Kidney tubule cell (primary cell): Measurements from ENCODE around the gene THG1L.
"Not testable (repeated sequence)": the region's sequence is repeated elsewhere in the genome, so short reads cannot be mapped to it uniquely, and the experiment has no call there.

Experiments used
- DNase-seq: peaks from one replicate; pipeline ENCODE4 v3.0.0-alpha.2; 2018; ENCODE audit warnings: low spot score

The THG1L gene

DNA sequence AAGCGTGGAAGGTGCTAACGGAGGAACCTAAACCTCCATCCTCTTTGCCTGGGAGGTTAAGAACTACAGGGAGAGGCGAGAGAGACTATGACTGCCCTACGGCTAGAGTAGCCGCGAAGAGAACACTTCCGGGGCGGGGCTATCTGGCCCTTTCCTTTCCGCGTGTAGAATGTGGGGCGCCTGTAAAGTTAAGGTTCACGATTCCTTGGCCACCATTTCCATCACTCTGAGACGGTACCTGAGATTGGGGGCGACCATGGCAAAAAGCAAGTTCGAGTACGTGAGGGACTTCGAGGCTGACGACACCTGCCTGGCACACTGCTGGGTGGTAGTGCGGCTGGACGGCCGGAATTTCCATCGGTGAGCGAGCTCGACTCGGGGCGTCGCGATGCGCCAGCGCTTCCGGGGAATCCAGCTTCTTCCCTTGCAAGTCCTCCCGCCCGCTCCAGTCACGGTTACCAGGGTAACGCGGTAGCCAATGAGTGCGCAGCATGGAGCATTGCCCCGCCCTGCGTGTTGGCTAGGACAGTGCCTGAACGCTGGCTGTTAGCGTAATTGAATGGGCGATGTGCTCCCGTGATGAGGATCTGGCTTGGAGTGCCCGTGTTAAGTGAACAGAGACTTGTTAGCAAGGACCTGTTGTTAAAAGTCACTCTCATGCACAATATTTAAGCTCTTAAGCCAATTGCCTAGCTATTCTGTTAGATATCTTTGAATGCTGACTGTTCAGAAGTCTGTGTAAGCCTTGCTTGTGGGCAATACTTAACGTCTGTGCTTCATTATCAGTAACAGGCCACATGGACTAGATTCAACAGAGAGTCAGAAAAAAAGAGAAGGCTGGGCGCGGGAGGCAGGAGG is at the start of gene THG1L:
Gene THG1L, plus strand, starts transcription at position 149 of the 858 bp plus-strand sequence. Its CDS starts 21 bp downstream, at position 170.
- DNase-seq: peak; percentile 98

DNA sequence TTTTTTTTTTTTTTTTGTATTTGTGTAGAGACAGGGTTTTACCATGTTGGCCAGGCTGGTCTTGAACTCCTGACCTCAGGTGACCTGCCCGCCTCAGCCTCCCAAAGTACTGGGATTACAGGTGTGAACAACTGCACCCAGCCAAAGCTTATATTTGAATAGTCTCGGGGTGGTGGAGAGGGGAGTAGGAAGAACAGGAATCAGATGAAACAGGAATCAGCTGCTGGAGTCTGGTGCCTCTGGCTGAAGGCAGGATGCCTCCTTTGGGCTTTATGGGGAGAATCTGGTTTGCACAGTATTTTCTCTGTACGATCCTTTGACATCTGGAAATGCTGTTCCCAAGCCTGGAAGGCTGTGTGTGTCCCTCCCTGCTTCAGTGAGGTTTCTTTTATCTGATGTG is 49.0 kb upstream of the THG1L start:
- no peak for DNase-seq

DNA sequence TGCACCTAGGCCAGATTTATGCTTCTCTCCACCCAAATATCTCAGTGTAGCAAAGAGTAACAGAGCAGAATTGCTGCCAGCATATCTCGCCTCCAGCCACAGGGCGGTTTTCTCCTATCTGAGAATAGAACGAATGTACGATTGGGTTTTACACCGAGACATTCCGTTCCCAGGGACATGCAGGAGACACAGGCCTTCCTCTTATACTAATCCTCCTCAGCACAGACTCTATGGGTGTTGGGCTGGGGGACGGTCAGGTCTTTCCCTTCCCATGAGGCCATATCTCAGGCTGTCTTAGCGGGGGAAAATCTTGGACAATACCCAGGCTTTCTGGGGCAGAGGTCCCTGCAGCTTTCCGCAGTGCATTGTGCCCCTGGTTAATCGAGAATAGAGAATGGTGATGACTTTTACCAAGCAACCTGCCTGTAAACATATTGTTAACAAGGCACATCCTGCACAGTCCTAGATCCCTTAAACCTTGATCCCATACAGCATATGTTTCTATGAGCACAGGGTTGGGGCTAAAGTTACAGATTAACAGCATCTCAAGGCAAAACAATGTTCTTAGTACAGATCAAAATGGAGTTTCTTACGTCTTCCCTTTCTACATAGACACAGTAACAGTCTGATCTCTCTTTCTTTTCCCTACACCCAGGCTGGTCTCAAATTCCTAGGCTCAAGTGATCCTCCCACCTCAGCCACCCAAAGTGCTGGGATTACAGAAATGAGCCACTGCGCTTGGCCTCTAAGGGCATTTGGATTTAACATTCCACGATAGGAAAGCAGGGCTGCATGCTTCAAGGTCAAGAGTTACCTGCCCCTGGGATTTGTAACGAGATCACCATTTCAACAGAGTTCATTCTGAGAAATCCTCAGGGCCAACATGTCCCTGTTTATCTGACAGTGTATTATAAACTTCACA is 44.7 kb upstream of the THG1L start:
- DNase-seq: not testable (repeated sequence)

DNA sequence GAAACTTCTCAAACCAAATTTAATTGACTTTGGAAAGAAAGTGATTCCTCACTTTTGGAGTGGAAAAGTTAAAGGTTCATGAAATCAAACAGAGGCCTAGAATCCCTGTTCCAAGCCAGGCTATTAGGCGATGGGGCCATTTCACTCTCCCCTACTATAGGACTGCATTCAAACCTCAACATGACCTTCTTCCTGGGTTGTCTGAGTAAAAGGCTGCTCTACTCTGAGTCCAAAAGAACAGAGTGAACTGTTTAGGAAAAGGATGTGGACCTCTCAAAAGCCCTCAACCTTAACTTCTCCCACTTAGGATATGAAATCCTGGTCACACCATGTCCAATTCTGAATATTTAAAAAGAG is 44.0 kb upstream of the THG1L start:
- DNase-seq: no peak

DNA sequence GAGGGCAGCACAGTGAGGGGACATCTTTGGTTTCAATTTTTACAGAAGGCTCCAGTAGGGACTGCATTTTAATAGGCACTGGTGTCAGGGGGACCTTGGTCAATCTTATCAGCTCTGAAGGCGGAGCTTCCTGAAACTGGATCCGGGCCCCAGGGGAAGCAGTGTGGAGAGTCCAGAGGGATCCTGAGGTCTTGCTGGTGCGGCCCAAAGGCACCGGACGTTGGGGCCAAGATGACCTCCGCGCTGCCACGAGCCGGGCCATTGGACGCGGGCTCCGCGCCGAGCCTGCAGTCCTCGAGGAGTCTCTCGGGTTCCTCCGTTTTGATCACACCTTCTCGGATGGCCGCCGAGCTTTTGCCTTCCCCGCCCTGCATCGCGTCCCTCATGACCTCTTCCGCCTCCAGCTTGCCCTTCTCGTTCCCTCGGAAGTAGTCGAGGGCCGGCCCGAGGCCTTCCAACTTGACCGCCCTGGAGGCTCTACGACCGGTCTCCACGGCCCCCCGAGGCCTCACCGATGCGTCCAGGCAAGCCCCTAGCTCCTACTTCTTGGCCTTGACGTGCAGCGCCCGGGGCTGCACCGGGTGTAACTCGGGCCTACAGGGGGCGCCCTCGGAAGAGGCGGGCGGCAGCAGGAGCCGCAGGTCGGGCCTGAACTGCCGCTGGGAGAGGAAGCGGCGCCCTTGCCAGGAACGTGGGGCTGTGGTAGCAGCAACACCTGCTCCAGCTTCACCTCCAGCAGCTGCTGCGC is 41.1 kb upstream of the THG1L start:
- no peak for DNase-seq

DNA sequence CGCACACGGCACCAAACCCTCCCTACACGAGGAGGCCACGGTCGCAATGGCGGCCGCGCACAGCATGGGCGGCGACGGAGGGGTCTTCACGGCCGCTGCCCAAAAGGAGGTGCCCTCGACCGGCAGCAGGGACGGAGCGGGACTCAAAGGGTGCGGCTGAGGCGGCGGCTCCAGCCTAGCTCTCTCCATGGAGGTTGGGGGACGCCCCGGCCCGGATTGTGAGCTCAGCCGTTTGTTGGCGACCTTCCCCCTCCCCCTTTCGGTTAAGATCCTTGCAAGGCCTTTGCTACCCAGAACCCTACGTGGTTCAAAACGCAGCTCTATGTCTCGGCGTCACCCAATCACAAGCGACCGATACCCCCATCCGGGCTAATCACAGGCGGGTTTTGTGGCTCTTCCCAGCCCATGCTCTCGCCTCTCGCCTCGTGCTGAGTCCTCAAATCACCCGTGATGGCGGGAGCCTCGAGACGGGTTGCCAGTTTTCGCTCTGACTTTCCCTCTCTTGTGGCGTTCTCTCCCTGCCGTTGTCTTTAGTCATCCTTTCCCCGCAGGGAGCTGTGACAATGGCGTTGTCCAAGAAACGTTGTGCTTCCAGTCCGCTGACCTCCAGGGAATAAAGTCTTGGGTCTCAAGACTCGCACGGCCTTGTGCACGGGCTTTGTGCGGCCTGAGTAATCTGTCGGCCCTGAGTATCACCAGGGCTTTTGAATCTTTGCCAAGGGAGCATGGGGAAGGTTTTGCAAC is 40.4 kb upstream of the THG1L start:
- DNase-seq: no peak

DNA sequence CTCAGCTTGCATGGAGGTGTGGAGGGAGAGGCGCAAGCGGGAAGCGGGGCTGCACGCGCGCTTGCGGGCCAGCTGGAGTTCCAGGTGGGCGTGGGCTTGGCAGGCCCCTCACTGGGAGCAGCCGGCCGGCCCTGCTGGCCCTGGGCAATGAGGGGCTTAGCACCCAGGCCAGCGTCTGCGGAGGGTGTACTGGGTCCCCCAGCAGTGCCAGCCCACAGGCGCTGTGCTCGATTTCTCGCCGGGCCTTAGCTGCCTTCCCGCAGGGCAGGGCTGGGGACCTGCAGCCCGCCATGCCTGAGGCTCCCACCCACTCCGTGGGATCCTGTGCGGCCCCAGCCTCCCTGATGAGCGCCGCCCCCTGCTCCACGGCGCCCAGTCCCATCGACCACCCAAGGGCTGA is 37.4 kb upstream of the THG1L start:
- not testable (repeated sequence) for DNase-seq

DNA sequence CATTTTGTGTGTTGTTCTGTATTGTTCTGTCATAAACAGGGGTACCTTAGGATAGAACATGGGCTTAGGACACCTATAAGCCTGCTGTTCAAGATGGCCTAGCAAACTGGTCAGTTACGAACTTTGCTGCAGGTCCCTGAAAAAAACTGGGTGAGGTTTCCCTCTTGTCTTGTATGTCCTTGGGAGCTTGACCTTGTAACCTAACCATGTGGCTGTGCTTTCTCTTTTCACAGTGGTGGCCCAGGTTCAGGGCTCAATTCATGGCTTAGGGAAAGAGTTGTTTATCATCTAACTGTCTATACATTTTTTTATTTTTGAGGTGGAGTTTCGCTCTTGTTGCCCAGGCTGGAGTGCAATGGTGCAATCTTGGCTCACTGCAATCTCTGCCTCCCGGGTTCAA is 35.1 kb upstream of the THG1L start:
- not testable (repeated sequence) for DNase-seq

DNA sequence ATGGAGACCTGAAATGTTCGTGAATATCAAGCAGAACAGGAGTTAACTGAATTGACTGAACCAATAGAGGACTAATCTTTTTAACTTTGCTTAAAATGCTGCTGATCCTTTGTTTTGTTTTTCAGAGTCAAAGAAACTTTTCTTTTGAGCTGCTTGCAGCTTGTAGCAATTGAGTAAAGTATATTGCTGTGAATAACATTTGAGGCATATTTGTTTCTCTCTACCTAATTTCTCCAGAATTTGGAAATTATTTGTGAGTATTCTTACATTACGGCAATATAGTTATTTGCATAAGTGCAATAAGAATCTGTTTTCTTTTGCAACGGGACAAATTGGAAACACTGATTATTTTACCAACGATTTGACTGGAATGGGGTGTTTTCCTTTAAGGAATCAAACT is 32.5 kb upstream of the THG1L start:
- DNase-seq: not testable (repeated sequence)

DNA sequence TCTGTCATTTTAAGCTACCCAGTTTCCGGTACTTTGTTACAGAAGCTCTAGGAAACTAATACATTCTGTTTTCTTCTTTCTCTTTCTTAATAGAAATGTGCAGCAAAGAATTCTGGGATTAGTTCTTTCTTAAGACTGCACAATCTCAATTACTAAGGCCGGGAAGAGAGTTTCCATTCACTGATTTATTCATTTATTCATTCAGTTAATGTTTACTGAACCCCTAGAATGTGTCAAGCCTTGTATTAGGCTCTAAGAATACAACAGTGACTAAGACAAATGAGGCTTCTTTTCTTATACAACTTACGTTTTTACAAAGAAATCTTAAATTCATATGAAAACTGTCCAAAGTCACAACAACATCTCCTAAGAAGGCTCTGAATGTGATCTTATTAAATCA is 27.5 kb upstream of the THG1L start:
- DNase-seq: peak; percentile 39

DNA sequence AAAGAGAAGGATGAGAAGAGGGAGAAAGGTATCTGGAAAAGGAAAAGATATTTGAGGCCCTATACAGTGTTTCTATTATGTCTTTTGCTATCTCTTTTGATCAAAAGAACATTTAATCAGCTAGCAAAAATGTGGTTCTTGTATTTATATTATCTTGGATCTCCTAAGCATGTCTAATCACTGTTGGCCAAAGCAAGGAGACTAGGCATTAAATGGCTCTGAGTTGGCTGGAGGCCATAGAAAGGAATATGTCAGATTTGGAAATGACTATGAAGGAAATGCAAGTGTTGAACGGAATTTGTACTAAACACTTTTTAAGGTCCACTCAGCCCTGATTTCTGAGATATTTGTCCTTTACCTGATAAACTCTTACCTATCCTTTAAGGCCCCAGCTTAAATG is 22.4 kb upstream of the THG1L start:
- DNase-seq: no peak

DNA sequence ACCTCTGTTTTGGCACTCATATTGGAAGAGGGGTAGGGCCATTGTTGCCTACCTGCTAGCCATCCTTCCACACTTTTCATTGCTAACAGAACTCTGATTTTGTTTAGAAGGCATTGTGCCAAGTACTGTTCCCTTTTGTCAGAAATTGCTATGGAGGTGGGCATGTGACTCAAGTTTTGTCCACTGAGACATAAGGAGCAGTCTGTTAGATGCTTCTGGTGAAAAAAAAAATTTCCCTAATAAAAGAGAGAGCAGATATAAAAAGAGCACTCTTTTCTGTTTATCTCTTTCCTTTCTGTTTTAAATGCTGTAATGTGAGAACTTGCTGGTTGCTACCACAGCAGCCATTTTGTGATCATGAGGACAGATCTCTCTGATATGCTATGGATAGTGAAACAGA is 21.9 kb upstream of the THG1L start:
- DNase-seq: no peak

DNA sequence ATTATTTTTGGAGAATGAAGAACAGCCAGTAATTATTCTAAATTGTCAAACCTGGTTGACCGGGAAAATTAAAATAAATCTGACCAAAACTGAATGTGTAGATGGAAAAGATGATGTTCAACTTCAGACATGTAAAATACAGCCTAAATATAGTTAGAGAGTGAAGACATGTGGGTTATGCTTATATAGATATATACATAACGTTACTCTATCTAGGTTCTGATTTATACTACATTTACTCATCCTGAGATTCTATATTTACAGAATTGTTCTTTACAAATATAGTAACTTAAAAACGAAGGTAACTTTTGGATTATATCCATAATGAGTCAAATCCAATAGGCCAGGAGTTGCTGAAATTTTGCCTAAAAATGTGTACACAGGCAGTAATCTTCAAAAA is 20.8 kb upstream of the THG1L start:
- DNase-seq: no peak

DNA sequence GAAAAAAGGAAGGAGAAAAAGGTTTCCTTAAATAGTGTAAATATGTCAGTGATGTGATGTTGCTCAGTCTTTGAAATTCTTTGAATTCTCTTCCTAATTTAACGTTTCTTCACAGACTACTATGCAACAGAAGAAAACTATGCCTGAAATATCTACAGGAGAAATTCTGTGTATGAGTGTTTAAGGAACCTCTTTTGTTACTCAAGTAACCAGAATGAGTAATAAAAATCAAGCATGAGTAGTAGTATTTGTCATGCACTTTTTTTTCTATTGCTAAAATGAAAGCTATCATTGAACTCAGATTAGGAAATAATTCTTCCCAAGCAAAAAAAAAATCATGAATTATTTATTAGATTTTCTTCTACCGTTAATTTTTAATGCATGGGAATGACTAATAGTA is 20.3 kb upstream of the THG1L start:
- DNase-seq: peak; percentile 75

DNA sequence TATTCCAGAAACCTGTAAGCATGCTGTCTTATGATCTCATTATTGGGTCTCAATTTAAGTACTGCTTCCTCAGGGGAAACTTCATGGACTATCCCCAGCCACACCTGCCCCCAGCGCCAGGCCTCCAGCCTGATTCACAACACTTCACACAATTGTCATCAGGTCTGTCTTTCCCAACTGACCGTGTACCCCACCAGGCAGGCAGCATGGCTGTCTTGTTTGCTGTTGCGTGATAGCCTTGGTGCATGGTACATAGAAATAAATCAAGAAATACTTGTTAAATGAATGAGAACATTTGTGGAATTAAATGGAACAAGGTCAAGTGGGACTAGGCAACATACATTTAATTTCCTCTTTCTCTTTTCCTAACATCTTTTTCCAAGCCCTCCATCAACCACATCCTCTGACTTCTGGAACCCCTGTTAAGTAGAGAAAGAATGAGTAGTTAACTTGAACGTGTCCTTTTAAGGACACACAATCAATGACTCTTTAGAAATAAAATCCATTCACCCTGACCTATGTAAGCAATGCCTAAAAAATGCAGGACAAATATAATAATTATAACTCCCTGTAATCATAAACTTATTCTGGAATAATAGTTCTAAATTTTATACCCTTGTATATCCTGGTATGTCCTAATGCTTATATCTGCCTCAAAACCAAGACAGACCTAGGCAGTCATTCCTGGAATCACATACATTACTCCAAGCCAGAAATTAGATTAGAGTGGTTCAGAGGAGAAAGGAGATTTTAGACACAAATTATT is 17.2 kb upstream of the THG1L start:
- no peak for DNase-seq

DNA sequence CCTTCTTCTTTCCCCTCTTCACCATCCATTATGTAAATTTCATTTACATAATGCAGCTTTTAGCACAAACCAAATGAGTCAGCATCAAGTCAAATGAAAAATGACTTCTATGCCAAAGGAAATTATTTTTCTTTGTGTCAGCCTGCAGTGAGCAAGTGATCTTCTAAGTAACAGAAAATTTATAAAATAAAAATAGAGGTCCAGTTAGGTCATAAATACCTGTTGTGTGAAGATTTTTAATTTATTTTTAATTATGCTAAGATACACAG is 16.7 kb upstream of the THG1L start:
- no peak for DNase-seq

DNA sequence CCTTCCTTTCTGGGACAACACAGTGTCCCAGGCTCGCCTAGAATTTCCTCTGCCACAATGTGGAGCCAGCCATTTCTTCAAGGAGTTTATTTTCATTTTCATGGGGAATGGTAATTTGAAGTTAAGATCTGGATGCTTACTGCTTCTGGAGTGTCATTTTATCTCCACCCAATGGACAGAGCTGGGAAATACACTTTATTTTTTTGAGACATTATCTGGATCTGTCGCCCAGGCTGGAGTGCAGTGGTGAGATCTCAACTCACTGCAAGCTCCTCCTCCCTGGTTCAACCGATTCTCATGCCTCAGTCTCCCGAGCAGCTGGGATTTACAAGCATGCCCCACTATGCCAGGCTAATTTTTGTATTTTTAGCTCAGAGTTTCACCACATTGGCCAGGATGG is 12.7 kb upstream of the THG1L start:
- peak; percentile 60 for DNase-seq

DNA sequence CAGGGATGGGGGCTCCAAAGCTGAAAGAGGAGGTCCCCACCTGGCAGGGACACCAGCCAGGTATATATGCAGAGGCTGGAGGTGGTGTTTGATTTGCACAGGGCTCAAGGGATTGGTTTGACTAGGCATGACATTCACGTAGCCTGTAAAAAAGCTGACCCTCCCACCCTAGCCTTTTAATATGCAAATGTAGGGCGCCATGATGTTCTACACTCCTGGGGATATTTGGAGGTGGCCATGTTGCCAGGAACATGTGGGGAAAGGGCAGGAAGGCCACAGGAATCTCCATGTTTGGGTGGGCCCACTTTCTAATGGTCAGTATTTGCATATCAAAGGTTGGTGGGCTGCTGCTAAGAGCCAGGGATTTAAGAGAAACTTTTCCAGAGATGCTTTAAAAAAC is 12.0 kb upstream of the THG1L start:
- no peak for DNase-seq

DNA sequence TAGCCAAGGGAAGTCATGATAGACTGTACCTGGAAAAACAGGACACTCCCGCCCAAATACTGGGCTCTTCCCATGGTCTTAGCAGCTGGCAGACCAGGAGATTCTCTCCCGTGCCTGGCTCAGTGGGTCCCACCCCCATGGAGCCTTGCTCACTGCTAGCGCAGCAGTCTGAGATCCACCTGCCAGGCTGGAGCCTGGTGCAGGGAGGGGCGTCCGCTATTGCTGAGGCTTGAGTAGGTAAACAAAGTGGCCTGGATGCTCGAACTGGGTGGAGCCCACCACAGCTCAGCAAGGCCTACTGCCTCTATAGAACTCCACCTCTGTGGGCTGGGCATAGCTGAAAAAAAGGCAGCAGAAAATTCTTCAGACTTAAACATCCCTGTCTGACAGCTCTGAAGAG is 10.1 kb upstream of the THG1L start:
- no peak for DNase-seq

DNA sequence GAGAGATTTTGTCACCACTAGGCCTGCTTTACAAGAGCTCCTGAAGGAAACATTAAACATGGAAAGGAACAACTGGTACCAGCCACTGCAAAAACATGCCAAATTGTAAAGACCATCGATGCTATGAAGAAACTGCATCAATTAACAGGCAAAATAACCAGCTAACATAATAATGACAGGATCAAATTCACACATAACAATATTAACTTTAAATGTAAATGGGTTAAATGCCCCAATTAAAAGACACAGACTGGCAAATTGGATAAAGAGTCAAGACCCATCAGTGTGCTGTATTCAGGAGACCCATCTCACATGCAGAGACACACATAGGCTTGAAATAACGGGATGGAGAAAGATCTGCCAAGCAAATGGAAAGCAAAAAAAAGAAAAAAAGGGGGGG is 8.3 kb upstream of the THG1L start:
- not testable (repeated sequence) for DNase-seq

DNA sequence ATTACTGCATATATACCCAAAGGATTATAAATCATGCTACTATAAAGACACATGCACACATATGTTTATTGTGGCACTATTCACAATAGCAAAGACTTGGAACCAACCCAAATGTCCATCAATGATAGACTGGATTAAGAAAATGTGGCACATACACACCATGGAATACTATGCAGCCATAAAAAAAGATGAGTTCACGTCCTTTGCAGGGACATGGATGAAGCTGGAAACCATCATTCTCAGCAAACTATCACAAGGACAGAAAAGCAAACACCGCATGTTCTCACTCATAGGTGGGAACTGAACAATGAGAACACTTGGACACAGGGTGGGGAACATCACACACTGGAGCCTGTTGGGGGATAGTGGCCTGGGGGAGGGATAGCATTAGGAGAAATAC is 4.6 kb upstream of the THG1L start:
- DNase-seq: not testable (repeated sequence)
